ENCODE data around the gene SPEF2.

- TF ChIP-seq POLR2AphosphoS5 (IDR thresholded peaks at IDR 0.05): no peak
- TF ChIP-seq CTCF (IDR thresholded peaks at IDR 0.05): no peak
- no peak for TF ChIP-seq POLR2A (IDR thresholded peaks at IDR 0.05)
Measured at GRCh38 chr5:35665096-35665495, 47.4 kb downstream of the SPEF2 start.
